Esophagus squamous epithelium (tissue), 5 donors: ENCODE data around the gene DENND1C. TPM values are rescaled to one million over a fixed set of nuclear protein-coding genes. Genes with fewer than 3 reads are reported as not detected.

Source experiments
- DNase-seq: peaks from one replicate; lab custom pipeline; 2025; lab: John Stamatoyannopoulos, UW
- H3K27ac ChIP-seq, 4 donors: fragments of 200-600 bp; sonication (generic); one replicate each; pipeline ENCODE4 v1.5.1; 2016 to 2019; ENCODE audit warnings: mild to moderate bottlenecking in 1 of 4
- H3K27me3 ChIP-seq, 4 donors: fragments of 200-600 bp; sonication (generic); 1 replicate in 3 of 4; 2 replicates in 1 of 4; pipeline versions ENCODE4 v1.5.1 to v1.6.0; 2017 to 2021; ENCODE audit warnings: antibody characterized with exemption in 1 of 4
- H3K36me3 ChIP-seq, 3 donors: fragments of 200-600 bp; sonication (generic); one replicate each; pipeline ENCODE4 v1.5.1; 2016 to 2019
- H3K4me1 ChIP-seq, 3 donors: fragments of 200-600 bp; sonication (generic); one replicate each; pipeline ENCODE4 v1.5.1; 2017 to 2019
- H3K4me3 ChIP-seq, 4 donors: fragments of 200-600 bp; sonication (generic); 1 replicate in 3 of 4; 2 replicates in 1 of 4; pipeline ENCODE4 v1.5.1; 2016 to 2019; ENCODE audit warnings: mild to moderate bottlenecking in 2 of 4, moderate library complexity in 1 of 4
- H3K9me3 ChIP-seq, 3 donors: fragments of 200-600 bp; sonication (generic); one replicate each; pipeline ENCODE4 v1.5.1; 2016 to 2019
- CTCF ChIP-seq, 6 experiments: fragments of 450-650 bp in 4 of 6; fragments of 200-600 bp in 2 of 6; sonication (generic) in 2 of 6; IDR thresholded peaks; one replicate each; pipeline ENCODE4 v1.5.1; 2016 to 2019; ENCODE audit warnings: antibody characterized with exemption in 6 of 6, mild to moderate bottlenecking in 4 of 6, moderate library complexity in 4 of 6
- POLR2A ChIP-seq, 4 donors: fragments of 450-650 bp; IDR thresholded peaks; one replicate each; pipeline ENCODE4 v1.6.1; 2017; ENCODE audit warnings: antibody characterized with exemption in 4 of 4, mild to moderate bottlenecking in 4 of 4, moderate library complexity in 3 of 4
- WGBS, 2 donors: methylation state at CpG; one replicate each; pipeline ENCODE4 v1.1.5; 2018; 5-methylcytosine and 5-hydroxymethylcytosine counted together
- intact Hi-C: fragments of 100-400 bp; cut with DNase I; formaldehyde crosslinking; loops from one replicate; pipeline ENCODE4 v1.15.0; 2022
- total RNA-seq, 4 donors: library from RNA; depleted of rRNA; stranded (reverse); fragments of >200 nt; gene quantifications; one replicate each; pipeline ENCODE4 v1.1.0, GENCODE V29; 2016
- donor health status: DM: yes; HTN: yes; CAD: no.

DENND1C gene
- total RNA-seq, 4 donors from 2014 or later, result 0.62 to 4.2 (median 1.2) TPM

DNA sequence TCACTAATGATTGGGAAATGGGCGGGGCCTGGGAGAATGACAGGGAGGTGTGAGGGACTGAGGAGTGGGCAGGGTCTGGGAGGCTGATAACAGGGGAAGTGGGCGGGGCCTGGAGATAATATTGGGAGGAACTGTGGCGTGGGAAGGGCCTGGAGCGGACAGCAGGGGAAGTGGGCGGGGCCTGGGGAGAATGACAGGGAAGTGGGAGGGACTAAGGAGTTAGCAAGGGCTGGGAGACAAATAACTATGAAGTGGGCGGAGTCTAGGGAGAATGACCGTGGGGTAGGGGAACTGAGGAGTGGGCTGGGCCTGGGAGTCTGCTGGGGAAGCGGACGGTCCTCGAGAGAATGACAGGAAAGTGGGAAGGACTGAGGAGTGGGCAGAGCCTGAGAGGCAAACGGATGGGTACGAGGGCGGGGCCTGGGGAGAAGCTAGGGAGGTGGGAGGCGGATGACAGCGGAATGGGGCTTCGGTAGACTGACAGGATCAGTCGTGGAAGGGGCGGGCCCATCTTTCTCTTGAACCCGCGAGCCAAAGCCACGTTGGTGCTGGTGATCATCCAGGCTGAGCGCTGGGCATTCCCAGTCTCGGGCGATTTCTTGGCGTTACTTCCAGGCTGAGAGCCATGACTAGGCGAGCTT, 34.6 kb upstream of the DENND1C start:
- Histone ChIP-seq H3K36me3 (no peaks in the 10 kb centered on the region), H3K27me3 (peaks cover 0 to 3% (median 0%) of the 10 kb centered on the region in 4 donors), H3K4me1 (peaks cover 4 to 39% (median 22%) of the 10 kb centered on the region in 3 donors), H3K4me3 (peak overlapping the region; percentile 46 to 81 (median 74)), H3K27ac (peak overlapping the region; percentile 77 to 89 (median 88)), H3K9me3 (no peaks in the 10 kb centered on the region)
- WGBS, 2 donors, result 2% methylated on average over 21 to 23 of the region's 26 CpGs
- TF ChIP-seq POLR2A (IDR thresholded peaks at IDR 0.05) (no peak), CTCF (IDR thresholded peaks at IDR 0.05) (no peak)
- intact Hi-C loops, result loop anchor here (5.0 kb wide), 2 partner anchors 116 to 346 kb away; no protein-coding TSS in a partner anchor
- DNase-seq, result no peak

DNA sequence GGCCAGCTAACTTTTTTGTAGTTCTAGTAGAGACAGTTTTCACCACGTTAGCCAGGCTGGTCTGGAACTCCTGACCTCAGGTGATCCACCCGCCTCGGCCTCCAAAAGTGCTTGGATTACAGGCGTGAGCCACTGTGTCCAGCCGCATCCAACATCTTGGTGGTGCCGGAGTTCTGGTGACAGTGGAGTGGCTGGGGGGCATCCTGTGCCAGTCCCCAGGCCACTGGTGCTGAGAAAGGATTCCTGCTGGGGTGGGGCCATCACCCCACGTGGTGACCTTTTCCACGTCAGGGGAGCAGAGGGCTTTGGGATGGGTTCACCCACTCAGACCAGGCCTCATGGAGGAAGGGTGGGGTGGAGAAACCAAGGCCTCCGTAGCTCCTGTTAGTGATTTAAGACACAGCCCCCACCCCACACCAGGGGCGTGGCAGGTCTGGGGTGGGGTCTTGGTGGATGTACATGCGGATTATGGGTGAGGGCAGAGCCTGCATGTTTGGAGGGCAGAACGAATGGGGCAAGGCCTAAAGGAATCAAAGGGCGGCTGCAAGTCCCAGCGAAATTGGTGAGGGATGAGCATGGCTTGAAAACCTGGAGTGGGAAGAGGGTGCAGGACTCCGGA, 33.4 kb upstream of the DENND1C start:
- TF ChIP-seq CTCF (IDR thresholded peaks at IDR 0.05), result no peak
- no peak for TF ChIP-seq POLR2A (IDR thresholded peaks at IDR 0.05)
- DNase-seq, result no peak
- Histone ChIP-seq H3K27ac (no peak overlapping the region), H3K36me3 (no peaks in the 10 kb centered on the region), H3K4me3 (no peak overlapping the region), H3K27me3 (peaks cover 0 to 2% (median 0%) of the 10 kb centered on the region in 4 donors), H3K9me3 (no peaks in the 10 kb centered on the region), H3K4me1 (peaks cover 4 to 39% (median 22%) of the 10 kb centered on the region in 3 donors)
- WGBS, 2 donors, result 67 to 81% methylated on average over 4 to 8 of the region's 15 CpGs
- intact Hi-C loops, result loop anchor here (5.0 kb wide), 2 partner anchors 117 to 347 kb away; no protein-coding TSS in a partner anchor

GRCh38 chr19:6514089-6514488, 32.5 kb upstream of the DENND1C start:
- no peaks in the 10 kb centered on the region for H3K9me3 ChIP-seq
- H3K36me3 ChIP-seq, result no peaks in the 10 kb centered on the region
- H3K27ac ChIP-seq, result no peak overlapping the region
- 70 to 76% methylated on average over 7 to 9 of the region's 9 CpGs for WGBS, 2 donors
- no peaks in the 10 kb centered on the region for H3K27me3 ChIP-seq
- H3K4me3 ChIP-seq, result no peak overlapping the region
- no peak for DNase-seq
- H3K4me1 ChIP-seq, result peaks cover 0 to 29% (median 18%) of the 10 kb centered on the region in 3 donors
- intact Hi-C loops, result no loop called here
- TF ChIP-seq CTCF (IDR thresholded peaks at IDR 0.05) (no peak), POLR2A (IDR thresholded peaks at IDR 0.05) (no peak)

GRCh38 chr19:6510618-6511017, 29.0 kb upstream of the DENND1C start:
- DNase-seq, result no peak
- no peak overlapping the region for H3K27ac ChIP-seq
- no peaks in the 10 kb centered on the region for H3K27me3 ChIP-seq
- H3K4me3 ChIP-seq, result no peak overlapping the region
- TF ChIP-seq CTCF (IDR thresholded peaks at IDR 0.05) (no peak), POLR2A (IDR thresholded peaks at IDR 0.05) (no peak)
- no peaks in the 10 kb centered on the region for H3K4me1 ChIP-seq
- intact Hi-C loops, result no loop called here
- no peaks in the 10 kb centered on the region for H3K36me3 ChIP-seq
- H3K9me3 ChIP-seq, result no peaks in the 10 kb centered on the region
- 77 to 92% methylated on average over 6 to 7 of the region's 7 CpGs for WGBS, 2 donors
